ENCODE results near the gene FGFBP2. TPM values are rescaled to one million over a fixed set of nuclear protein-coding genes. Genes with fewer than 3 reads are reported as not detected.

Gene FGFBP2
- total RNA-seq, 1 donor from 2014 or later: not detected

DNA sequence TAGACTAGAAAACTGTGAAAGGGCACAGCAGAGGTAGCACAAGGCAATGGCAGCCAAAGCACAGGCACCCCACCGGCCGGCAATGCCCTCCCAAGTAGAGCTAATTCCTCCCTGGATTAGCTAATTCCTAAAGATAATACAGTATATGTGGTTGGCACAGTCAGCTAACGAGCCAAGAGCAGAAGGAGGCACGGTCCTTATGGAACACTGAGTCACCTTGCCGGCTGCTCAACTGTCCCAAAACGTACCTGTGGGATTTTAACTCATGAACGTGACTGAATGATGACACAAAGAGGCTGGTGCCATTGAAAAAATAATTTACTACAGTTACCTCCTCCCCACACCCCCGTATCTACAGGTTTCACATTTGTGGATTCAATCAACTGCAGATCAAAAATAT, 15.3 kb downstream of the FGFBP2 start:
- no peak for TF ChIP-seq CTCF (conservative IDR thresholded peaks at IDR 0.05)

DNA sequence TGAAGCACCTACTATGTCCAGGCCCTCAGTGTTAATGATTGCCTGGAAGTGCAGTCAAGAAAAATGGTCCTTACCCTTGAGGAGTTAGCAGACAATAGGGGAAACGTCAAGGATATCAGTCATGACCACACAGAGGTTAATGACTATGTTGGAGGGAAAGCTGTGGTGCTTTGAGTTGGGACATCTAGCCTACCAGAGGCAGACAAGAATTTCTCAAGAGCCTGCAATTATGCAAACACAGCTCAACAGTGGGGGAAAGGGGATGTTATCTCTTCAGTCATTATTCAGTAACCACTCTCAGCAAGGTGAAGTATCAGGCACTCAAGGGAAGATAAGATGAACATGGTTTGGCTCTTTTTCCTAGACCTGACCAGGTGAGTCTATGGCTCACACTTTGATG, 17.5 kb downstream of the FGFBP2 start:
- no peaks in the 10 kb centered on the region for H3K36me3 Mint-ChIP-seq
- H3K27ac Mint-ChIP-seq: no peak overlapping the region
- DNase-seq (ENCODE audit: extremely low spot score, unreplicated experiment): no peak
- no peaks in the 10 kb centered on the region for H3K4me1 Mint-ChIP-seq (ENCODE audit: unreplicated experiment)
- peaks cover under 1% of the 10 kb centered on the region for H3K27me3 Mint-ChIP-seq
- no peaks in the 10 kb centered on the region for H3K9me3 Mint-ChIP-seq
- no peak for TF ChIP-seq CTCF (conservative IDR thresholded peaks at IDR 0.05)
- H3K4me3 Mint-ChIP-seq: no peak overlapping the region

More for the DNA sequence above, 15.3 kb downstream of the FGFBP2 start:
- Mint-ChIP-seq H3K4me3 (no peak overlapping the region), H3K27ac (no peak overlapping the region), H3K27me3 (no peaks in the 10 kb centered on the region), H3K4me1 (ENCODE audit: unreplicated experiment) (no peaks in the 10 kb centered on the region), H3K36me3 (no peaks in the 10 kb centered on the region), H3K9me3 (no peaks in the 10 kb centered on the region)
- no peak for DNase-seq (ENCODE audit: extremely low spot score, unreplicated experiment)

- no peaks in the 10 kb centered on the region for H3K9me3 Mint-ChIP-seq
- no peak for DNase-seq (ENCODE audit: extremely low spot score, unreplicated experiment)
- H3K4me3 Mint-ChIP-seq: no peak overlapping the region
- TF ChIP-seq CTCF (conservative IDR thresholded peaks at IDR 0.05): no peak
- no peak overlapping the region for H3K27ac Mint-ChIP-seq
- peaks cover 4% of the 10 kb centered on the region for H3K27me3 Mint-ChIP-seq
- H3K4me1 Mint-ChIP-seq (ENCODE audit: unreplicated experiment): no peaks in the 10 kb centered on the region
- no peaks in the 10 kb centered on the region for H3K36me3 Mint-ChIP-seq
These were observed 18.1 kb downstream of the FGFBP2 start for GRCh38 chr4:15944895-15945294.

GRCh38 chr4:15942283-15942682, 20.7 kb downstream of the FGFBP2 start:
- H3K36me3 Mint-ChIP-seq: no peaks in the 10 kb centered on the region
- DNase-seq (ENCODE audit: extremely low spot score, unreplicated experiment): no peak
- no peak overlapping the region for H3K4me3 Mint-ChIP-seq
- peaks cover 7% of the 10 kb centered on the region for H3K4me1 Mint-ChIP-seq (ENCODE audit: unreplicated experiment)
- peaks cover 4% of the 10 kb centered on the region for H3K27me3 Mint-ChIP-seq
- no peaks in the 10 kb centered on the region for H3K9me3 Mint-ChIP-seq
- no peak overlapping the region for H3K27ac Mint-ChIP-seq
- TF ChIP-seq CTCF (conservative IDR thresholded peaks at IDR 0.05): no peak

GRCh38 chr4:15938640-15939039, 24.3 kb downstream of the FGFBP2 start, which contains the start of gene FGFBP1:
Gene FGFBP1, minus strand, starts transcription at chr4:15938740. Its CDS starts 2,108 bp downstream, at chr4:15936632.
- H3K4me3 Mint-ChIP-seq: peak within 1 kb of the TSS; percentile 7
- no peaks in the 10 kb centered on the region for H3K36me3 Mint-ChIP-seq
- H3K27ac Mint-ChIP-seq: peak within 1 kb of the TSS; percentile 67
- no peak for TF ChIP-seq CTCF (conservative IDR thresholded peaks at IDR 0.05)
- H3K27me3 Mint-ChIP-seq: peaks cover 4% of the 10 kb centered on the region
- H3K4me1 Mint-ChIP-seq (ENCODE audit: unreplicated experiment): peaks cover 7% of the 10 kb centered on the region
- no peaks in the 10 kb centered on the region for H3K9me3 Mint-ChIP-seq
- no peak for DNase-seq (ENCODE audit: extremely low spot score, unreplicated experiment)

DNA sequence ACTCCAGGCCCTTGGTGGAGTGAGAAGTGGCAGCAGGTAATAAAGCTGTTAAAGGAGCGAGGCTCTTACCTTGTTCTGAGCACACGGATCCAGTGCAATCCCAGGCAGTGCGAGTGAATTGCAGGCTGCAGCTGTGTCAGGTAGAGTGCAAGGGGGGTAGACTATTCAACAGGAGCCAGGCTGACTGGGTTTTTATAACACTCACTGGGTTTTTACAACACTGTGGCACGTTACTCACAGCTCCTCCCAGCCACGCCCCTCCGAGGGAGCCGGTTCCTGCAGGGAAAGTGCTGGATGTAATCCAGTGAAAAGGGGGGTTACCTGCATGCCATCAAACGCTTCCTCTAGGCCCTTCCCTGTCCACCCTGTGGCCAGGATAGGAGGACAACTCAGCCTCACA, 24.8 kb downstream of the FGFBP2 start:
- H3K27ac Mint-ChIP-seq: peak overlapping the region; percentile 67
- no peak for TF ChIP-seq CTCF (conservative IDR thresholded peaks at IDR 0.05)
- no peak for DNase-seq (ENCODE audit: extremely low spot score, unreplicated experiment)

More for the DNA sequence above, 24.8 kb downstream of the FGFBP2 start:
- no peaks in the 10 kb centered on the region for H3K9me3 Mint-ChIP-seq
- H3K4me1 Mint-ChIP-seq (ENCODE audit: unreplicated experiment): peaks cover 7% of the 10 kb centered on the region
- no peaks in the 10 kb centered on the region for H3K36me3 Mint-ChIP-seq
- peaks cover 4% of the 10 kb centered on the region for H3K27me3 Mint-ChIP-seq
- H3K4me3 Mint-ChIP-seq: peak overlapping the region; percentile 7
